H1 (cell line): Measurements from ENCODE around the gene ZNF687. TPM values are rescaled to one million over a fixed set of nuclear protein-coding genes. Genes with fewer than 3 reads are reported as not detected.
A peak's percentile ranks its signal among the peaks of the same experiment; 100 is the strongest.

Experiments
- CTCF ChIA-PET: fragments of 300-600 bp; sonication (Branson Sonifier 250); formaldehyde crosslinking; loops from one replicate; lab custom pipeline; 2021; ENCODE audit not compliant: partially characterized antibody; lab: Charles Lee
- POLR2A ChIA-PET: fragments of 300-600 bp; sonication (Branson Sonifier 250); formaldehyde crosslinking; loops from one replicate; lab custom pipeline; 2021; ENCODE audit warnings: inconsistent platforms; ENCODE audit not compliant: partially characterized antibody; lab: Charles Lee
- DNase-seq, 2 experiments: peaks; one replicate each; pipeline versions ENCODE4 v3.0.0 to v3.0.0-alpha.2; 2010 to 2022; ENCODE audit warnings: low spot score in 2 of 2, low read depth in 1 of 2, mixed read lengths in 1 of 2
- FAIRE-seq: peaks from 2 replicates; lab custom pipeline; 2011; peaks lifted over from hg19 to GRCh38; lab: Jason Lieb, UNC
- H2AFZ ChIP-seq: 2 replicates; pipeline ENCODE4 v1.8.1; 2012; ENCODE audit warnings: low read length, inconsistent platforms
- H2AK5ac ChIP-seq: 2 replicates; pipeline ENCODE4 v1.6.1; 2013; ENCODE audit warnings: low read depth, low read length
- H2BK120ac ChIP-seq: replicated peaks from 2 replicates; pipeline ENCODE3; 2013; ENCODE audit warnings: low read depth, low read length, inconsistent platforms
- H2BK12ac ChIP-seq: 2 replicates; pipeline ENCODE4 v1.6.1; 2013; ENCODE audit warnings: low read depth, low read length
- H2BK15ac ChIP-seq: 2 replicates; pipeline ENCODE4 v1.6.1; 2013; ENCODE audit warnings: low read length
- H2BK20ac ChIP-seq: 2 replicates; pipeline ENCODE4 v1.6.1; 2013; ENCODE audit warnings: low read length
- H2BK5ac ChIP-seq: 2 replicates; pipeline ENCODE4 v1.6.1; 2013; ENCODE audit warnings: low read depth, low read length
- H3K14ac ChIP-seq: 2 replicates; pipeline ENCODE4 v1.6.1; 2013; ENCODE audit warnings: inconsistent platforms; ENCODE audit not compliant: insufficient read length
- H3K18ac ChIP-seq: 2 replicates; pipeline ENCODE4 v1.6.1; 2013; ENCODE audit warnings: low read length; ENCODE audit errors: extremely low read depth
- H3K23ac ChIP-seq: 2 replicates; pipeline ENCODE4 v1.6.1; 2013; ENCODE audit warnings: inconsistent platforms; ENCODE audit not compliant: insufficient read length
- H3K23me2 ChIP-seq: 2 replicates; pipeline ENCODE4 v1.6.1; 2013; ENCODE audit warnings: low read depth, low read length
- H3K27ac ChIP-seq: 2 replicates; pipeline ENCODE4 v1.6.1; 2011; ENCODE audit warnings: low read depth, low read length, inconsistent platforms
- H3K27me3 ChIP-seq, 4 experiments: replicated peaks in 1 of 4; 1 replicate in 1 of 4; 2 replicates in 3 of 4; pipeline versions ENCODE4 v1.6.1 to v1.8.1; 2011 to 2013; ENCODE audit warnings: low read length in 3 of 4, mild to moderate bottlenecking in 3 of 4, inconsistent platforms in 2 of 4, mixed read lengths in 2 of 4, moderate library complexity in 1 of 4; ENCODE audit not compliant: control insufficient read depth in 3 of 4, insufficient read depth in 3 of 4; ENCODE audit errors: extremely low read depth in 1 of 4
- H3K36me3 ChIP-seq, 4 experiments: 2 replicates each; pipeline versions ENCODE4 v1.6.1 to v1.8.1; 2011 to 2013; ENCODE audit warnings: mild to moderate bottlenecking in 4 of 4, low read length in 3 of 4, moderate library complexity in 2 of 4, control low read depth in 1 of 4, inconsistent platforms in 1 of 4; ENCODE audit not compliant: insufficient read depth in 4 of 4, control insufficient read depth in 2 of 4
- H3K4ac ChIP-seq: replicated peaks from 2 replicates; pipeline ENCODE3; 2013; ENCODE audit warnings: low read length, low read depth, mixed read lengths, inconsistent platforms; ENCODE audit not compliant: insufficient read length
- H3K4me1 ChIP-seq, 4 experiments: replicated peaks in 1 of 4; 1 replicate in 1 of 4; 2 replicates in 3 of 4; pipeline versions ENCODE4 v1.6.1 to v1.8.1; 2011 to 2013; ENCODE audit warnings: low read length in 3 of 4, inconsistent platforms in 2 of 4, mixed read lengths in 1 of 4; ENCODE audit not compliant: insufficient read depth in 4 of 4, control insufficient read depth in 3 of 4
- H3K4me2 ChIP-seq, 2 experiments: 2 replicates each; pipeline versions ENCODE4 v1.6.1 to v1.8.1; 2011 to 2013; ENCODE audit warnings: low read depth in 2 of 2, low read length in 2 of 2, control low read depth in 1 of 2, inconsistent platforms in 1 of 2, mild to moderate bottlenecking in 1 of 2; ENCODE audit not compliant: insufficient read depth in 1 of 2
- H3K4me3 ChIP-seq, 4 experiments: fragments of 200-600, 300-600 bp in 1 of 4; sonication (generic), shearing (Covaris generic), sonication (Bioruptor Twin) in 1 of 4; 2 replicates each; pipeline versions ENCODE4 v1.5.1 to v1.8.1; 2011 to 2016; ENCODE audit warnings: low read length in 4 of 4, low read depth in 3 of 4, control low read depth in 2 of 4, inconsistent platforms in 2 of 4, mild to moderate bottlenecking in 2 of 4, mixed read lengths in 1 of 4, moderate library complexity in 1 of 4; ENCODE audit not compliant: insufficient read depth in 2 of 4; ENCODE audit errors: extremely low read depth in 1 of 4
- H3K56ac ChIP-seq: replicated peaks from 2 replicates; pipeline ENCODE3; 2013; ENCODE audit warnings: low read depth, mild to moderate bottlenecking, mixed read lengths, low read length, inconsistent platforms; ENCODE audit not compliant: insufficient read length
- H3K79me1 ChIP-seq: 2 replicates; pipeline ENCODE4 v1.6.1; 2013; ENCODE audit warnings: low read depth, low read length, control low read depth
- H3K79me2 ChIP-seq, 2 experiments: 2 replicates each; pipeline versions ENCODE4 v1.6.1 to v1.8.1; 2012 to 2013; ENCODE audit warnings: low read length in 2 of 2, mild to moderate bottlenecking in 2 of 2, inconsistent platforms in 1 of 2; ENCODE audit not compliant: insufficient read depth in 2 of 2, control insufficient read depth in 1 of 2
- H3K9ac ChIP-seq, 4 experiments: replicated peaks in 1 of 4; 1 replicate in 1 of 4; 2 replicates in 3 of 4; pipeline versions ENCODE4 v1.6.1 to v1.8.1; 2011 to 2013; ENCODE audit warnings: low read depth in 3 of 4, low read length in 3 of 4, control low read depth in 2 of 4, mild to moderate bottlenecking in 2 of 4, moderate library complexity in 2 of 4, inconsistent platforms in 1 of 4; ENCODE audit errors: extremely low read depth in 1 of 4
- H3K9me3 ChIP-seq, 2 experiments: 2 replicates each; pipeline versions ENCODE4 v1.6.1 to v1.8.1; 2012 to 2013; ENCODE audit warnings: mild to moderate bottlenecking in 2 of 2, moderate library complexity in 2 of 2, control low read depth in 1 of 2, inconsistent platforms in 1 of 2, low read depth in 1 of 2, low read length in 1 of 2, mixed read lengths in 1 of 2; ENCODE audit not compliant: insufficient read depth in 2 of 2
- H4K20me1 ChIP-seq, 2 experiments: replicated peaks in 1 of 2; 2 replicates each; pipeline versions ENCODE3 to v1.8.1; 2011 to 2013; ENCODE audit warnings: inconsistent platforms in 2 of 2, low read length in 2 of 2, mild to moderate bottlenecking in 1 of 2; ENCODE audit not compliant: insufficient read depth in 2 of 2, control insufficient read depth in 1 of 2
- H4K5ac ChIP-seq: 2 replicates; pipeline ENCODE4 v1.6.1; 2013; ENCODE audit warnings: low read length, low read depth, mixed read lengths, inconsistent platforms; ENCODE audit not compliant: insufficient read length
- H4K8ac ChIP-seq: 2 replicates; pipeline ENCODE4 v1.8.0; 2013; ENCODE audit warnings: mild to moderate bottlenecking, moderate library complexity, low read length, inconsistent platforms; ENCODE audit not compliant: insufficient read depth; ENCODE audit errors: extremely low read depth
- H4K91ac ChIP-seq: replicated peaks from 2 replicates; pipeline ENCODE3; 2013; ENCODE audit warnings: low read length, mixed read lengths, inconsistent platforms; ENCODE audit not compliant: insufficient read length
- SRF ChIP-seq: IDR thresholded peaks from 2 replicates; pipeline ENCODE4 v1.6.1; 2011; ENCODE audit warnings: mild to moderate bottlenecking, low read depth, low read length, moderate library complexity
- WGBS, 2 experiments: shearing (Covaris generic) in 1 of 2; methylation state at CpG; one replicate each; pipeline versions ENCODE4 v1.1.6 to v1.1.7; 2013 to 2015; ENCODE audit warnings: low lambda C conversion rate in 2 of 2, mixed read lengths in 2 of 2, inconsistent platforms in 1 of 2, low coverage in 1 of 2, missing lambda C conversion rate in 1 of 2; ENCODE audit not compliant: insufficient replicate concordance in 2 of 2, insufficient coverage in 1 of 2, insufficient read length in 1 of 2; ENCODE audit errors: extremely low coverage in 1 of 2, missing lambda C conversion rate in 1 of 2; 5-methylcytosine and 5-hydroxymethylcytosine counted together
- polyA plus RNA-seq, 7 experiments: library from polyadenylated mRNA; depleted of rRNA in 3 of 7; stranded (reverse) in 5 of 7; unstranded in 2 of 7; fragments of >200 nt in 5 of 7; fragments of 200-250 nt in 2 of 7; gene quantifications; 1 replicate in 5 of 7; 2 replicates in 1 of 7; 4 replicates in 1 of 7; pipeline versions ENCODE4 v1.2.1 to v1.2.3, GENCODE V29; 2011 to 2013; ENCODE audit warnings: missing spikeins in 2 of 7, mixed read lengths in 2 of 7
- total RNA-seq: library from RNA; stranded (reverse); fragmentation: NEBNext Ultra II Directional; extraction: Animal tissue kit (Norgen Biotek cat#: 25700); gene quantifications from 2 replicates; pipeline ENCODE4 v1.2.1, GENCODE V29; 2021

The ZNF687 gene
- total and polyA plus RNA-seq, 2 of the 8 experiments (the other 6 are each of a cell fraction or from before 2014, with no cell fraction given) = 45.9 to 69.9 TPM

GRCh38 chr1:151286619-151287340 is 4.7 kb downstream of the ZNF687 start:
- H2BK120ac ChIP-seq = no peak overlapping the region
- peaks cover 24 to 65% (median 44%) of the 10 kb centered on the region in 4 experiments for H3K36me3 ChIP-seq
- no peak overlapping the region for H3K4me3 ChIP-seq
- no peak overlapping the region for H3K14ac ChIP-seq
- H3K79me1 ChIP-seq = peaks cover 14% of the 10 kb centered on the region; the same call in 1 of the 2 replicates
- no peak overlapping the region for H4K91ac ChIP-seq
- H4K20me1 ChIP-seq = peaks cover 7 to 32% of the 10 kb centered on the region in 2 experiments
- WGBS, 2 experiments = 95% methylated on average over 10 of the region's 10 CpGs; no CpG with 5 or more reads in 1 of the 2 experiments
- no peak overlapping the region for H3K56ac ChIP-seq
- H3K9me3 ChIP-seq = no peaks in the 10 kb centered on the region
- no peak overlapping the region for H3K4ac ChIP-seq
- no peaks in the 10 kb centered on the region for H3K27me3 ChIP-seq
- no peak overlapping the region for H3K9ac ChIP-seq
- H4K5ac ChIP-seq = no peak overlapping the region
- H2BK20ac ChIP-seq = no peak overlapping the region
- TF ChIP-seq SRF = no peak
- H2BK12ac ChIP-seq = no peak overlapping the region
- no peak overlapping the region for H3K4me2 ChIP-seq
- H4K8ac ChIP-seq = peak overlapping the region; percentile 45; the same call in 1 of the 2 replicates
- H3K23me2 ChIP-seq = peaks cover 7% of the 10 kb centered on the region; the same call in 1 of the 2 replicates
- FAIRE-seq (no peak), DNase-seq (no peak)
- peaks cover 0 to 34% of the 10 kb centered on the region in 2 experiments; a peak in 2 of 4 replicates for H3K79me2 ChIP-seq
- ChIA-PET CTCF (interaction anchor here (1.6 to 1.8 kb wide), 2 partner anchors 10 to 54 kb away, joined by 5 read pairs; no protein-coding TSS in a partner anchor), POLR2A (interaction anchor here (1.0 to 11.6 kb wide), 9 partner anchors 9 to 121 kb away, joined by 3 to 213 read pairs (median 4); partner anchors contain the start of genes LYSMD1 and SCNM1)
- no peak overlapping the region for H3K27ac ChIP-seq
- no peak overlapping the region for H2BK15ac ChIP-seq
- H2AK5ac ChIP-seq = no peak overlapping the region
- H3K18ac ChIP-seq = no peak overlapping the region
- no peak overlapping the region for H3K23ac ChIP-seq
- peaks cover 5 to 12% (median 7%) of the 10 kb centered on the region in 4 experiments; a peak in 6 of 7 replicates for H3K4me1 ChIP-seq
- no peak overlapping the region for H2BK5ac ChIP-seq
- no peak overlapping the region for H2AFZ ChIP-seq
